Measurements from ENCODE around the gene KCNK17. TPM values are rescaled to one million over a fixed set of nuclear protein-coding genes. Genes with fewer than 3 reads are reported as not detected.

KCNK17 gene
- total RNA-seq, 1 donor from 2014 or later = not detected

Other genes starting within 250 kb of the KCNK17 start
- gene SAYSD1, start 199.2 kb downstream of the KCNK17 start, total RNA-seq = 9.0 and 14.2 TPM in 2 replicates
- gene KCNK5, start 84.9 kb downstream of the KCNK17 start, total RNA-seq = 0.26 TPM in 2 replicates
- not detected in 2 replicates for gene KCNK16, start 8.3 kb upstream of the KCNK17 start, total RNA-seq

All from bronchial epithelial cell (primary cell).